ENCODE data around the gene FAM81A.

- TF ChIP-seq CTCF (IDR thresholded peaks at IDR 0.05; ENCODE audit: low read depth, low read length): no peak
- TF ChIP-seq EZH2phosphoT487 (IDR thresholded peaks at IDR 0.05; ENCODE audit: low read depth): no peak
These were observed 86.3 kb downstream of the FAM81A start for GRCh38 chr15:59524331-59524731.

All from OCI-LY3 (cell line).